ENCODE results near the gene ALK.

Gene ALK

DNA sequence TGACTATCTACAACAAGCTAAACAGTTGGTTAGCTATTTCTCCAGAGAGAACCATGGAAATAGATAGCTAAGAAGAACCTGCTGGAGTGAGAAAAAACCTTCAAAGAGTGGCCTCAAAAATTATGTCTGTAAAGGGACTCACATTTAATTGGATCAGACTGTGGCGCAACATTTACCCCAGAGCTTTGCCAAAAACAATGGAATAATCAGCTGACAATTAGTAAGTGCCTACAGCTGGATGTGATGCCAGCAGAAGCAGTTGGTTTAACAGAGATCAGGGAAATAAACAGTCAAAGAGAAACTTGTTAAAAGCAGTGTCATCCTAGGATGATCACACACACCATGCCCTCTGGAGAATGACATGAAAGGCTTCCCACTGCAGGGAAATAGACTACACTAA is 495.5 kb downstream of the ALK start:
- TF ChIP-seq ZFX (IDR thresholded peaks at IDR 0.05) (no peak), CTCF (conservative IDR thresholded peaks at IDR 0.05) (no peak)
- no peak overlapping the region for H3K27ac ChIP-seq

- peak overlapping the region; percentile 38; the same call in 1 of the 2 replicates for H3K27ac ChIP-seq
Observed at GRCh38 chr2:29423061-29423666, 498.2 kb downstream of the ALK start.

GRCh38 chr2:29420999-29421782 is 500.2 kb downstream of the ALK start:
- H3K27ac ChIP-seq = no peak overlapping the region
- TF ChIP-seq CTCF (conservative IDR thresholded peaks at IDR 0.05) (no peak), ZFX (IDR thresholded peaks at IDR 0.05) (no peak)

More at GRCh38 chr2:29423061-29423666, 498.2 kb downstream of the ALK start:
- TF ChIP-seq ZFX (IDR thresholded peaks at IDR 0.05) (no peak), CTCF (conservative IDR thresholded peaks at IDR 0.05) (peak; percentile 12; the same call in 1 of the 2 replicates)

DNA sequence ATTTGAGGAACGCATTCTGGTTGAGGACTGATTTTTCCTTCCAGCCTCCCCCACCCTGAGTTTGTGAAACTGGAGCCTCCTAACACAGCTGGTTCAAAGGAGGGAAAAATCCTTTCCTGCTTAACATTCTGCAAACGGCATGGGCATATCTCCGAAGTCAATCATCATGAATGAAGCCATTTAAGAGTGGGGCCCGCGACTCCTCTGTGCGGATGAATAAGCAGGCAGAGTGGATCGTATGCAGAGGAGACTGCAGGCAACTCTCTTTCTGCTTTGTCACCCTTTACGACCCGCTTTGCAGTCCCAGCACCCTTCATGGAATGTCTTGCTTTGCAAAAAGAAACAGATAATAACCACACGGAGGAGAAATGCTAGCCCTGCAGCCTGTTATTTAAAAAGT is 500.9 kb downstream of the ALK start:
- no peak for TF ChIP-seq ZFX (IDR thresholded peaks at IDR 0.05)
- no peak for TF ChIP-seq CTCF (conservative IDR thresholded peaks at IDR 0.05)
- H3K27ac ChIP-seq = no peak overlapping the region

GRCh38 chr2:29417630-29418029 is 503.8 kb downstream of the ALK start:
- no peak overlapping the region for H3K27ac ChIP-seq
- TF ChIP-seq CTCF (conservative IDR thresholded peaks at IDR 0.05) = no peak
- no peak for TF ChIP-seq ZFX (IDR thresholded peaks at IDR 0.05)

GRCh38 chr2:29412197-29412925 is 509.0 kb downstream of the ALK start:
- no peak overlapping the region for H3K27ac ChIP-seq
- no peak for TF ChIP-seq ZFX (IDR thresholded peaks at IDR 0.05)
- no peak for TF ChIP-seq CTCF (conservative IDR thresholded peaks at IDR 0.05)

DNA sequence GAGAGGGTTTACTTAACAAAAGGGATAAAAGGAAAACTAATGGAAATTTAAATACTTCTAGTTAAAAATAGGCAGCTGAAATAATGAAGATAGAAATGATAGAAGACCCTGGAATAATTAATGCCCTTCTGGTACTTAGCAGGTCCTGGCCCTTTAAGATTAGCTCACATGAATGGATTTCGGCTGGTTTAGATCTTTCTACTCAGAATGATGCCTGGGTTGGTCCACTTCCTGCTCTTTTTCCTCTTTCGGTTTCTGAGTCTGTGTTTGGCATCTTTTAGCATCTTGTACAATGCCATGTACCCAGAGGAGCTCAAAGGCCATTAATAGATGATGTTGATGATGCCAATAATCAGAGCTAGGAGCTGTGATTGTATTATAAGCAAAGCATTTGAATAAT is 515.7 kb downstream of the ALK start:
- no peak overlapping the region for H3K27ac ChIP-seq
- TF ChIP-seq ZFX (IDR thresholded peaks at IDR 0.05) = no peak
- no peak for TF ChIP-seq CTCF (conservative IDR thresholded peaks at IDR 0.05)
